HepG2 (cell line): ENCODE measurements around the gene HSD11B1.

ENCODE experiments used
- CTCF ChIP-seq: sonication (generic); formaldehyde crosslinking; IDR thresholded peaks from 2 replicates; pipeline ENCODE4 v1.5.0; 2020; ENCODE audit warnings: mild to moderate bottlenecking, missing genetic modification reagents, moderate library complexity
- FOSL1 ChIP-seq: sonication (generic); formaldehyde crosslinking; IDR thresholded peaks from 2 replicates; pipeline ENCODE4 v1.9.0; 2021; ENCODE audit warnings: missing genetic modification reagents, borderline replicate concordance
- MAX ChIP-seq: IDR thresholded peaks from 2 replicates; pipeline ENCODE4 v1.6.1; 2012; ENCODE audit warnings: inconsistent platforms
- MXI1 ChIP-seq: IDR thresholded peaks from 3 replicates; pipeline ENCODE4 v1.6.1; 2012; ENCODE audit warnings: low read depth, low read length, inconsistent platforms, borderline replicate concordance
- MYNN ChIP-seq: sonication (generic); formaldehyde crosslinking; IDR thresholded peaks from 2 replicates; pipeline ENCODE4 v1.4.0; 2020; ENCODE audit warnings: mild to moderate bottlenecking, low read depth, missing genetic modification reagents
- NFRKB ChIP-seq: fragments of 450-650 bp; IDR thresholded peaks from 2 replicates; pipeline ENCODE4 v1.6.1; 2017
- PRDM10 ChIP-seq: sonication (generic); formaldehyde crosslinking; IDR thresholded peaks from 2 replicates; pipeline ENCODE4 v1.4.0; 2020; ENCODE audit warnings: low read depth, missing genetic modification reagents
- SMARCC2 ChIP-seq: fragments of 450-650 bp; IDR thresholded peaks from 2 replicates; pipeline ENCODE4 v1.6.1; 2017; ENCODE audit warnings: antibody characterized with exemption, mild to moderate bottlenecking
- SNAPC5 ChIP-seq: sonication (generic); formaldehyde crosslinking; IDR thresholded peaks from 2 replicates; pipeline ENCODE4 v1.8.1; 2023; ENCODE audit warnings: mild to moderate bottlenecking, missing genetic modification reagents, borderline replicate concordance
- SP5 ChIP-seq: IDR thresholded peaks from 2 replicates; pipeline ENCODE4 v1.6.1; 2016; ENCODE audit warnings: low read depth, borderline replicate concordance
- THAP9 ChIP-seq: sonication (generic); formaldehyde crosslinking; IDR thresholded peaks from 2 replicates; pipeline ENCODE4; 2020; ENCODE audit warnings: missing genetic modification reagents, mild to moderate bottlenecking, borderline replicate concordance
- ZEB1 ChIP-seq: IDR thresholded peaks from 2 replicates; pipeline ENCODE4 v1.6.1; 2012; ENCODE audit warnings: mild to moderate bottlenecking, low read depth, inconsistent platforms; ENCODE audit not compliant: insufficient replicate concordance
- ZNF274 ChIP-seq: sonication (generic); formaldehyde crosslinking; IDR thresholded peaks from 2 replicates; pipeline ENCODE4 v1.5.1; 2020; ENCODE audit warnings: mild to moderate bottlenecking, missing genetic modification reagents
- ZSCAN20 ChIP-seq: sonication (generic); formaldehyde crosslinking; IDR thresholded peaks from 2 replicates; pipeline ENCODE4 v1.4.0; 2020; ENCODE audit warnings: missing genetic modification reagents, mild to moderate bottlenecking, borderline replicate concordance

GRCh38 chr1:209723756-209724693, 19.4 kb downstream of the HSD11B1 start:
- TF ChIP-seq PRDM10 (CRISPR knock-in tag): no peak
- no peak for TF ChIP-seq MXI1
- no peak for TF ChIP-seq FOSL1 (CRISPR knock-in tag)
- no peak for TF ChIP-seq SMARCC2
- TF ChIP-seq SP5 (CRISPR knock-in tag): no peak
- no peak for TF ChIP-seq THAP9
- no peak for TF ChIP-seq CTCF (CRISPR knock-in tag)
- no peak for TF ChIP-seq MAX
- no peak for TF ChIP-seq MYNN (CRISPR knock-in tag)
- no peak for TF ChIP-seq NFRKB
- no peak for TF ChIP-seq ZEB1
- no peak for TF ChIP-seq ZSCAN20 (CRISPR knock-in tag)
- no peak for TF ChIP-seq ZNF274 (CRISPR knock-in tag)
- no peak for TF ChIP-seq SNAPC5 (CRISPR knock-in tag)
